A673 (cell line): ENCODE results near the gene BEST2.

Experiments
- EZH2 ChIP-seq: fragments of 200-600 bp; sonication (generic); IDR thresholded peaks from 2 replicates; pipeline ENCODE4 v1.6.1; 2017; ENCODE audit warnings: borderline replicate concordance, low read depth, mild to moderate bottlenecking, mixed read lengths, antibody characterized with exemption, low read length; ENCODE audit not compliant: poor library complexity, severe bottlenecking
- TF ChIP-seq, protein P1 (sequence below): fragments of 300-800, 200-600 bp; sonication (generic); conservative IDR thresholded peaks from 2 replicates; pipeline ENCODE4 v1.5.1; 2017; ENCODE audit warnings: low read depth, mild to moderate bottlenecking, antibody characterized with exemption, low read length, moderate library complexity, mixed read lengths

GRCh38 chr19:12726988-12727316 lies 24.6 kb upstream of the BEST2 start:
- TF ChIP-seq, protein P1, sequence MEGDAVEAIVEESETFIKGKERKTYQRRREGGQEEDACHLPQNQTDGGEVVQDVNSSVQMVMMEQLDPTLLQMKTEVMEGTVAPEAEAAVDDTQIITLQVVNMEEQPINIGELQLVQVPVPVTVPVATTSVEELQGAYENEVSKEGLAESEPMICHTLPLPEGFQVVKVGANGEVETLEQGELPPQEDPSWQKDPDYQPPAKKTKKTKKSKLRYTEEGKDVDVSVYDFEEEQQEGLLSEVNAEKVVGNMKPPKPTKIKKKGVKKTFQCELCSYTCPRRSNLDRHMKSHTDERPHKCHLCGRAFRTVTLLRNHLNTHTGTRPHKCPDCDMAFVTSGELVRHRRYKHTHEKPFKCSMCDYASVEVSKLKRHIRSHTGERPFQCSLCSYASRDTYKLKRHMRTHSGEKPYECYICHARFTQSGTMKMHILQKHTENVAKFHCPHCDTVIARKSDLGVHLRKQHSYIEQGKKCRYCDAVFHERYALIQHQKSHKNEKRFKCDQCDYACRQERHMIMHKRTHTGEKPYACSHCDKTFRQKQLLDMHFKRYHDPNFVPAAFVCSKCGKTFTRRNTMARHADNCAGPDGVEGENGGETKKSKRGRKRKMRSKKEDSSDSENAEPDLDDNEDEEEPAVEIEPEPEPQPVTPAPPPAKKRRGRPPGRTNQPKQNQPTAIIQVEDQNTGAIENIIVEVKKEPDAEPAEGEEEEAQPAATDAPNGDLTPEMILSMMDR = no peak
- no peak for TF ChIP-seq EZH2
